HEK293 (cell line): ENCODE measurements around the gene CENPVL1.

Experiments
- KLF16 ChIP-seq: fragments of 450-650 bp; formaldehyde crosslinking; IDR thresholded peaks from 2 replicates; pipeline ENCODE4 v1.5.1; 2017; ENCODE audit warnings: missing biosample characterization, missing genetic modification characterization
- TF ChIP-seq, protein P1 (sequence below): fragments of 450-650 bp; formaldehyde crosslinking; IDR thresholded peaks from 2 replicates; pipeline ENCODE4 v1.5.1; 2016; ENCODE audit warnings: missing biosample characterization, missing genetic modification characterization
- TF ChIP-seq, protein P2 (sequence below): fragments of 450-650 bp; formaldehyde crosslinking; IDR thresholded peaks from 2 replicates; pipeline ENCODE4 v1.5.1; 2016; ENCODE audit warnings: missing biosample characterization, missing genetic modification characterization
- TF ChIP-seq, protein P3 (sequence below): fragments of 450-650 bp; formaldehyde crosslinking; IDR thresholded peaks from 2 replicates; pipeline ENCODE4 v1.5.1; 2017; ENCODE audit warnings: missing biosample characterization, missing genetic modification characterization

DNA sequence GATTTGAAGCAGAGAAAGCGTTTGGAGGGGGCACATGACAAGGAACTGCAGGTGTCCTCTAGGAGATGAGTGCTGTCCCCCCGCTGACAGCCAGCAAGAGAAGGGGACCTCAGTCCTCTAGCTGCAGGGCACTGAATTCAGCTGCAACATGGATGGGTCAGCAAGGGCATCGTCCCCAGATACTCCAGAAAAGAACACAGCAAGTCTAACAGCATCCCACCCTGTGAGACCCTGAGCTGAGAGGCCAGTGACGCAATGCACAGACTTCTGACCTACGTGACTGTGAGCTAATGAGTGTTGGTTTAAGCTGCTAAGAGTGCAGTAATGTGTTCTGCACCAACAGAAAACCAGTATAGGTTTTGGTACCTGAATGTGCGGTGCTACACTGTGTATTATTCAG is 16.1 kb upstream of the CENPVL1 start:
- TF ChIP-seq, protein P1, sequence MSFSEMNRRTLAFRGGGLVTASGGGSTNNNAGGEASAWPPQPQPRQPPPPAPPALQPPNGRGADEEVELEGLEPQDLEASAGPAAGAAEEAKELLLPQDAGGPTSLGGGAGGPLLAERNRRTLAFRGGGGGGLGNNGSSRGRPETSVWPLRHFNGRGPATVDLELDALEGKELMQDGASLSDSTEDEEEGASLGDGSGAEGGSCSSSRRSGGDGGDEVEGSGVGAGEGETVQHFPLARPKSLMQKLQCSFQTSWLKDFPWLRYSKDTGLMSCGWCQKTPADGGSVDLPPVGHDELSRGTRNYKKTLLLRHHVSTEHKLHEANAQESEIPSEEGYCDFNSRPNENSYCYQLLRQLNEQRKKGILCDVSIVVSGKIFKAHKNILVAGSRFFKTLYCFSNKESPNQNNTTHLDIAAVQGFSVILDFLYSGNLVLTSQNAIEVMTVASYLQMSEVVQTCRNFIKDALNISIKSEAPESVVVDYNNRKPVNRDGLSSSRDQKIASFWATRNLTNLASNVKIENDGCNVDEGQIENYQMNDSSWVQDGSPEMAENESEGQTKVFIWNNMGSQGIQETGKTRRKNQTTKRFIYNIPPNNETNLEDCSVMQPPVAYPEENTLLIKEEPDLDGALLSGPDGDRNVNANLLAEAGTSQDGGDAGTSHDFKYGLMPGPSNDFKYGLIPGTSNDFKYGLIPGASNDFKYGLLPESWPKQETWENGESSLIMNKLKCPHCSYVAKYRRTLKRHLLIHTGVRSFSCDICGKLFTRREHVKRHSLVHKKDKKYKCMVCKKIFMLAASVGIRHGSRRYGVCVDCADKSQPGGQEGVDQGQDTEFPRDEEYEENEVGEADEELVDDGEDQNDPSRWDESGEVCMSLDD (tag by site-specific recombination): no peak
- no peak for TF ChIP-seq KLF16 (tag by site-specific recombination)
- TF ChIP-seq, protein P2, sequence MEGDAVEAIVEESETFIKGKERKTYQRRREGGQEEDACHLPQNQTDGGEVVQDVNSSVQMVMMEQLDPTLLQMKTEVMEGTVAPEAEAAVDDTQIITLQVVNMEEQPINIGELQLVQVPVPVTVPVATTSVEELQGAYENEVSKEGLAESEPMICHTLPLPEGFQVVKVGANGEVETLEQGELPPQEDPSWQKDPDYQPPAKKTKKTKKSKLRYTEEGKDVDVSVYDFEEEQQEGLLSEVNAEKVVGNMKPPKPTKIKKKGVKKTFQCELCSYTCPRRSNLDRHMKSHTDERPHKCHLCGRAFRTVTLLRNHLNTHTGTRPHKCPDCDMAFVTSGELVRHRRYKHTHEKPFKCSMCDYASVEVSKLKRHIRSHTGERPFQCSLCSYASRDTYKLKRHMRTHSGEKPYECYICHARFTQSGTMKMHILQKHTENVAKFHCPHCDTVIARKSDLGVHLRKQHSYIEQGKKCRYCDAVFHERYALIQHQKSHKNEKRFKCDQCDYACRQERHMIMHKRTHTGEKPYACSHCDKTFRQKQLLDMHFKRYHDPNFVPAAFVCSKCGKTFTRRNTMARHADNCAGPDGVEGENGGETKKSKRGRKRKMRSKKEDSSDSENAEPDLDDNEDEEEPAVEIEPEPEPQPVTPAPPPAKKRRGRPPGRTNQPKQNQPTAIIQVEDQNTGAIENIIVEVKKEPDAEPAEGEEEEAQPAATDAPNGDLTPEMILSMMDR (tag by site-specific recombination): no peak
- TF ChIP-seq, protein P3, sequence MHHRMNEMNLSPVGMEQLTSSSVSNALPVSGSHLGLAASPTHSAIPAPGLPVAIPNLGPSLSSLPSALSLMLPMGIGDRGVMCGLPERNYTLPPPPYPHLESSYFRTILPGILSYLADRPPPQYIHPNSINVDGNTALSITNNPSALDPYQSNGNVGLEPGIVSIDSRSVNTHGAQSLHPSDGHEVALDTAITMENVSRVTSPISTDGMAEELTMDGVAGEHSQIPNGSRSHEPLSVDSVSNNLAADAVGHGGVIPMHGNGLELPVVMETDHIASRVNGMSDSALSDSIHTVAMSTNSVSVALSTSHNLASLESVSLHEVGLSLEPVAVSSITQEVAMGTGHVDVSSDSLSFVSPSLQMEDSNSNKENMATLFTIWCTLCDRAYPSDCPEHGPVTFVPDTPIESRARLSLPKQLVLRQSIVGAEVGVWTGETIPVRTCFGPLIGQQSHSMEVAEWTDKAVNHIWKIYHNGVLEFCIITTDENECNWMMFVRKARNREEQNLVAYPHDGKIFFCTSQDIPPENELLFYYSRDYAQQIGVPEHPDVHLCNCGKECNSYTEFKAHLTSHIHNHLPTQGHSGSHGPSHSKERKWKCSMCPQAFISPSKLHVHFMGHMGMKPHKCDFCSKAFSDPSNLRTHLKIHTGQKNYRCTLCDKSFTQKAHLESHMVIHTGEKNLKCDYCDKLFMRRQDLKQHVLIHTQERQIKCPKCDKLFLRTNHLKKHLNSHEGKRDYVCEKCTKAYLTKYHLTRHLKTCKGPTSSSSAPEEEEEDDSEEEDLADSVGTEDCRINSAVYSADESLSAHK: no peak
